ENCODE measurements around the gene MYCBP2.

MYCBP2 gene

DNA sequence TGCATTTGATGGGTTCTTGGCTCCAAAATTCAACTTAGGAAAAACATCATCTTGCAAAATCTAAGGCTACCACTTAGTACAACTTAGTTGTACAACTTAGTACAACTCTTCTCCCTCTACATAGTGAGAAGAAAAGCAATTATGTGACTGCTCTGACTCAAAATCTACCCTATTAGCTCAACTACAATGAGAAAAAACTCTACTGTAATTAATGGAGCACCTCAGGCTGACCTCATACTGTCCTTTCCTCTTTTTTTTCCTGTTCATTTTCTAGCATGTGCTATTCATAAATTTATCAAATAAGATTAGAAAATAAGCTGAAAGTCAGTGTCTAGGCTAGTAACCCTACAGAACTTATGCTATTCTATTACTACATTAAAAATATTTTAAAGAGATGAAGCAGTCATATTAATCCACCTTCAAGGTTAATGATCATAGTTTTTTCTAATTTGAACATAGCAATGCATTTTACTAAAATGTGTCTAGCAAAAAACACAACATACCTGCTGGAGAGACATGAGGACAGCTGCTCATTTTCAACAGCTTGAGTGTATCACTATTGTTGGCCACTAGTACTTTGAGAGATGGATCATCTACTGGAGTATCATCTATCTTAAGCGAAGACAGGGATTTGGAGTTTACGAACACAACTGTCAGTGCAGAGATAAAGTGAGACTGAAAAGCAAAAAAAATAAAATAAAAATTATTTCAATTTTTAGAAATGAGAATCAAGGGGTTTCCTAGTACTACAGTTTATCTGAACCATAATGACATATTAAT lies 311.8 kb downstream of the MYCBP2 start:
- TF ChIP-seq GATA3 (IDR thresholded peaks at IDR 0.05; ENCODE audit: low read depth, low read length) (no peak), GATA2 (IDR thresholded peaks at IDR 0.05; ENCODE audit: low read depth, low read length) (no peak)

DNA sequence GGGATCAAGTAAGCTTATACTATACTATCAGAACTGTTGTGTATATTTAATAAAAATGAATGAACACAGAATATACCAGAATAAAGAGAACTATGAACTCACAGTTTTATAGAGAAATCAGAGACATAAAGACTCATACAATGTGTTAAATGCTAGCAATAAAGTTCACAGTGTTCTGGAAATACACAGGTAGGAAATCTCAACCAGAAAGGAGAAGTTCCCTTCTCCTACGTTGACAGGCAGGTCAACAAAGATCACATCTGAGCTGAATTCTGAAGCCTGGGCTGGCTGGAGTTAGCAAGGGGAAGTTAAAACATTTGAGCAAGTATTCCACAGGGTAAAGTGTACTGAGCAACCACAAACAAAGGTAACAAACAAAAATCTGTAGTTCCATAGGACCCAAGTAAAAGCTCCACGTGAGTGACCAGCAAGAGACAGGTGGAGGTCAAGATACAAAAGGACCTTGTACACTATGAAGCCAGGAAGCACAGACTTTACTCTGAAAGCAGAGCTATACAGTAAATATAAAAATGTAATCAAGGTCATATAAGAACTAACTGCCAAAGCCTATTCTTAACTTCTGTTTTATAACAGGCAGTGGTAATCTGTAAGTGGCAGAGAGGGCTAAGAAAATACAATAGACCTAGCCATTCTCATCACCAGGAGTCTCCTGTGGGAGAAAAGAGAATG lies 312.9 kb downstream of the MYCBP2 start:
- TF ChIP-seq GATA2 (IDR thresholded peaks at IDR 0.05; ENCODE audit: low read depth, low read length) (no peak), GATA3 (IDR thresholded peaks at IDR 0.05; ENCODE audit: low read depth, low read length) (no peak)

DNA sequence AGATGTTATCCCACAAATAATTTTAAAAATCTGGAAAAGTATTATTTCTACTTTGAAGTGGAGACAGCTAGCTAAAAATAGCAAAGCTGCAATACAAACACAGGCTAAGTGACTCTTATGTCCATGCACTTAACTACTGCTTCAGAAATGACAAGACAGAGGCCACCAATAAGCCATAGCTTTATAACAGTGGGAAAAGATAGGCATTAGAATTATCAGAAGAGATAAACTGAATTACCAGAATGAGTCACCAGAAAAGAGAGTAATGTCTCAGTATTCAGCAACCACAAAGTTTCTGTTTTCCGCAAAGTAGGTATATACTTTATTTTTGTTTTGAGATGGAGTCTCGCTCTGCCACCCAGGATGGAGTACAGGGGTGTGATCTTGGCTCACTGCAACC lies 317.9 kb downstream of the MYCBP2 start:
- TF ChIP-seq GATA2 (IDR thresholded peaks at IDR 0.05; ENCODE audit: low read depth, low read length) (no peak), GATA3 (IDR thresholded peaks at IDR 0.05; ENCODE audit: low read depth, low read length) (no peak)

DNA sequence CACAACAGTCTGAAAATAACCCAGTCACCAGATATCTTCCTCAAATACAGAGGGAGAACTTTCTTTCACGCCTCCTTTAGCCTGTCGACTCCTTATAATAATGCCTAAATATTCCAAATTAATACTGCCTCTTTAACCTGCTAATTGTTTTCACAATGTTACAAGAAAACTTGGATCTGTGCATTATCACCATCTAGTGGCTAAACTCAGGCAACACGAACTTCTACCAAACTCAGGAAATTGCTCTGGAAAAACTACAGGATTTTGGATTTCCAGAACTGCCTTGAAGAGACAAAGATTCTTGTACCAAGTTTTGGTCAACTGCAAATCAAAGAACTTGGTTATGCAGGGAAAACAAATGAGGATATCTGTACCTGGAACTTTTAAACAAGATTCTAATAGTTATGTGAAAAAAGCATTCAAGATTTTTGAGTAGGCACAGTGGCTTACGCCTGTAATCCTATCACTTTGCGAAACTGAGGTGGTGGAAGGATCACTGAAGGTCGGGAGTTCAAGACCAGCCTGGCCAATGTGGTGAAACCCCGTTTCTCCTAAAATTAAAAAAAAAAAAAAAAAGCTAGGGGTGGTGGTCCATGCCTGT lies 324.2 kb downstream of the MYCBP2 start:
- TF ChIP-seq GATA2 (IDR thresholded peaks at IDR 0.05; ENCODE audit: low read depth, low read length) (no peak), GATA3 (IDR thresholded peaks at IDR 0.05; ENCODE audit: low read depth, low read length) (no peak)

GRCh38 chr13:77001963-77002587 lies 324.8 kb downstream of the MYCBP2 start:
- TF ChIP-seq GATA3 (IDR thresholded peaks at IDR 0.05; ENCODE audit: low read depth, low read length) (no peak), GATA2 (IDR thresholded peaks at IDR 0.05; ENCODE audit: low read depth, low read length) (no peak)

DNA sequence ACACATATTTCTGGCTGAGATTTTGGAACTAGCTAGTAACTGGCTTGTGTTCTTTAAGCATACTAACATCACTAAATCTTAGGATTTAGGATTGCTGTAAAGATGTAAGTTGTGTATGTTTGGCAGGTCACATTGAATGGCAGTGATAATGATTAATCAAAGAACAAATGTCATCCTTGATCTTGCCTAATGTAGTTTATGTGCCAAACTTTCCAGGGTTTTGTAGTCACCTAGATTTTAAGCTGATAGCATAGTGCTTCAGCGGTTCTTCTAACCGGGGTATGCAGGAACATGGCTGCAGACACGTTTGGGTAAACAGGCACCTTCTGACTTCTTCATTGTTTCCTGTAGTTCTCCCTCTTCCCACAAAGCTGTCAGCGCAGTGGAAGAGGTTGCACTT lies 325.4 kb downstream of the MYCBP2 start:
- TF ChIP-seq GATA3 (IDR thresholded peaks at IDR 0.05; ENCODE audit: low read depth, low read length) (no peak), GATA2 (IDR thresholded peaks at IDR 0.05; ENCODE audit: low read depth, low read length) (no peak)

DNA sequence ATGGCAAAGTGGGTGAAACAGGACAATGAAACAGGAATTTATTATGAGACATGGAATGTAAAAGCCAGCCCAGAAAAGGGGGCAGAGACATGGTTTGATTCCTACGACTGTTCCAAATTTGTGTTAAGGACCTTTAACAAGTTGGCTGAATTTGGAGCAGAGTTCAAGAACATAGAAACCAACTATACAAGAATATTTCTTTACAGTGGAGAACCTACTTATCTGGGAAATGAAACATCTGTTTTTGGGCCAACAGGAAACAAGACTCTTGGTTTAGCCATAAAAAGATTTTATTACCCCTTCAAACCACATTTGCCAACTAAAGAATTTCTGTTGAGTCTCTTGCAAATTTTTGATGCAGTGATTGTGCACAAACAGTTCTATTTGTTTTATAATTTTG lies 326.4 kb downstream of the MYCBP2 start:
- TF ChIP-seq GATA3 (IDR thresholded peaks at IDR 0.05; ENCODE audit: low read depth, low read length) = no peak
- TF ChIP-seq GATA2 (IDR thresholded peaks at IDR 0.05; ENCODE audit: low read depth, low read length) = no peak
